Measurements from ENCODE around the gene RPTOR. TPM values are rescaled to one million over a fixed set of nuclear protein-coding genes. Genes with fewer than 3 reads are reported as not detected.

Gene RPTOR
- total RNA-seq, 1 experiment from 2014 or later = 58.0 TPM

DNA sequence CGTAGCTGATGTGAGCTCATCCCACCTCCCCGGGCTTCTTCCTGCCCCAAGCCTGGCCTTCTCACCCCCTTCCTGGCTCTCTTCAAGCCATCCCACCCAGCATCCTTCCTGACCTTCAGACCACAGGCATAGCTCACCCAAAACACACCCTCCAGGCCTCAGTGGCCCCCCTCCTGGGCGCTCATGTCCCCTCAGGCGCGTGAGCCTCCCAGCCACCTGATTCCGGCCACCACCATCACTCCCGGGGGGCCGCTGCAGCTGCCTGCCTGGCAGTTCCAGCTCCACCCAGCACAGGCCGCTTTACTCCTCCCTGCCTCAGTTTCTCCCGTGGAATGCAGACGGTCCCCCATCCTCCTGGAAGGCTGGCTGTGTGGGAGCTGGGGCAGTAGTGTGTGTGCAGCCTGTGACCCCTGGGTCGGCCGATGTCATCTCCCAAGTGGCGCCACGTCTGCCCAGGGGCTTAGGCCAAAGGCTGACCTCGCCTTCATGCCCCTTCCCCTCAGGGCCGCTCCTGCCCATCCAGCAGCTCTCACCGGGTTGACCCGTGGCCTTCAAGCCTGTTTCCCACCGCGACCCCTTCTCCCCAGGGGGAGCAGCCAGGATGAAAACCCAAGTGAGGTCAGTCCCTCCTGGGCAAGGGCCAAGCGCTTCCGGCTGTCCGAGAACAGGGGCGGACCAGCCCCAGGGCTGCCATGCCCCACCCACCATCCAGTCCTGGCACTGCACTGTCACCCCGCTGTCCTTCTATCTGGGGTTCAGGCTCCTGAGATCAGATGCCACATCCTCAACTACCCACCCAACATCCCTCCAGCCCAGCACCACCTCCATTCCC, 435.1 kb downstream of the RPTOR start:
- Histone ChIP-seq H3K4me3 (ENCODE audit: low read depth in 2 of 2, low read length in 2 of 2) (no peak overlapping the region), H3K9me3 (ENCODE audit: control insufficient read depth, insufficient read depth, low read depth, low read length) (no peaks in the 10 kb centered on the region), H3K4me1 (ENCODE audit: control insufficient read depth, insufficient read depth, low read length) (no peaks in the 10 kb centered on the region), H3K27ac (ENCODE audit: low read length) (no peak overlapping the region), H3K27me3 (ENCODE audit: control insufficient read depth, insufficient read depth, low read length) (no peaks in the 10 kb centered on the region), H3K36me3 (ENCODE audit: control insufficient read depth, insufficient read depth, low read length) (no peaks in the 10 kb centered on the region)
- DNase-seq (ENCODE audit: low read depth, low spot score) (no peak), ATAC-seq (no peak)
- BruUV-seq (replicated peaks) = no TSS peak
- in situ Hi-C loops (cut with HindIII; ENCODE audit: low pct_unique_long_range_greater_than_20kb, low sequenced_read_pairs) = no loop called here
- ChIA-PET POLR2A (interaction anchor here (0.6 kb wide), 1 partner anchor 259 kb away, joined by 11 read pairs; the partner anchor contains the start of genes NDUFAF8 and TEPSIN), CTCF (no interaction called here)
- intact Hi-C loops (cut with micrococcal nuclease; ENCODE audit: unreplicated experiment) = loop anchor here (5.0 kb wide), 1 partner anchor 552 kb away; no protein-coding TSS in a partner anchor
- TF ChIP-seq, protein P1, sequence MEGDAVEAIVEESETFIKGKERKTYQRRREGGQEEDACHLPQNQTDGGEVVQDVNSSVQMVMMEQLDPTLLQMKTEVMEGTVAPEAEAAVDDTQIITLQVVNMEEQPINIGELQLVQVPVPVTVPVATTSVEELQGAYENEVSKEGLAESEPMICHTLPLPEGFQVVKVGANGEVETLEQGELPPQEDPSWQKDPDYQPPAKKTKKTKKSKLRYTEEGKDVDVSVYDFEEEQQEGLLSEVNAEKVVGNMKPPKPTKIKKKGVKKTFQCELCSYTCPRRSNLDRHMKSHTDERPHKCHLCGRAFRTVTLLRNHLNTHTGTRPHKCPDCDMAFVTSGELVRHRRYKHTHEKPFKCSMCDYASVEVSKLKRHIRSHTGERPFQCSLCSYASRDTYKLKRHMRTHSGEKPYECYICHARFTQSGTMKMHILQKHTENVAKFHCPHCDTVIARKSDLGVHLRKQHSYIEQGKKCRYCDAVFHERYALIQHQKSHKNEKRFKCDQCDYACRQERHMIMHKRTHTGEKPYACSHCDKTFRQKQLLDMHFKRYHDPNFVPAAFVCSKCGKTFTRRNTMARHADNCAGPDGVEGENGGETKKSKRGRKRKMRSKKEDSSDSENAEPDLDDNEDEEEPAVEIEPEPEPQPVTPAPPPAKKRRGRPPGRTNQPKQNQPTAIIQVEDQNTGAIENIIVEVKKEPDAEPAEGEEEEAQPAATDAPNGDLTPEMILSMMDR (IDR thresholded peaks at IDR 0.05) = no peak
- TF ChIP-seq POLR2AphosphoS5 (IDR thresholded peaks at IDR 0.05; ENCODE audit: low read depth, low read length) = no peak
- TF ChIP-seq, protein P2, sequence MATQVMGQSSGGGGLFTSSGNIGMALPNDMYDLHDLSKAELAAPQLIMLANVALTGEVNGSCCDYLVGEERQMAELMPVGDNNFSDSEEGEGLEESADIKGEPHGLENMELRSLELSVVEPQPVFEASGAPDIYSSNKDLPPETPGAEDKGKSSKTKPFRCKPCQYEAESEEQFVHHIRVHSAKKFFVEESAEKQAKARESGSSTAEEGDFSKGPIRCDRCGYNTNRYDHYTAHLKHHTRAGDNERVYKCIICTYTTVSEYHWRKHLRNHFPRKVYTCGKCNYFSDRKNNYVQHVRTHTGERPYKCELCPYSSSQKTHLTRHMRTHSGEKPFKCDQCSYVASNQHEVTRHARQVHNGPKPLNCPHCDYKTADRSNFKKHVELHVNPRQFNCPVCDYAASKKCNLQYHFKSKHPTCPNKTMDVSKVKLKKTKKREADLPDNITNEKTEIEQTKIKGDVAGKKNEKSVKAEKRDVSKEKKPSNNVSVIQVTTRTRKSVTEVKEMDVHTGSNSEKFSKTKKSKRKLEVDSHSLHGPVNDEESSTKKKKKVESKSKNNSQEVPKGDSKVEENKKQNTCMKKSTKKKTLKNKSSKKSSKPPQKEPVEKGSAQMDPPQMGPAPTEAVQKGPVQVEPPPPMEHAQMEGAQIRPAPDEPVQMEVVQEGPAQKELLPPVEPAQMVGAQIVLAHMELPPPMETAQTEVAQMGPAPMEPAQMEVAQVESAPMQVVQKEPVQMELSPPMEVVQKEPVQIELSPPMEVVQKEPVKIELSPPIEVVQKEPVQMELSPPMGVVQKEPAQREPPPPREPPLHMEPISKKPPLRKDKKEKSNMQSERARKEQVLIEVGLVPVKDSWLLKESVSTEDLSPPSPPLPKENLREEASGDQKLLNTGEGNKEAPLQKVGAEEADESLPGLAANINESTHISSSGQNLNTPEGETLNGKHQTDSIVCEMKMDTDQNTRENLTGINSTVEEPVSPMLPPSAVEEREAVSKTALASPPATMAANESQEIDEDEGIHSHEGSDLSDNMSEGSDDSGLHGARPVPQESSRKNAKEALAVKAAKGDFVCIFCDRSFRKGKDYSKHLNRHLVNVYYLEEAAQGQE (IDR thresholded peaks at IDR 0.05; ENCODE audit: insufficient read depth in 1 of 2, low read depth in 2 of 2, low read length in 1 of 2) = no peak
- no peak for TF ChIP-seq SIN3A (IDR thresholded peaks at IDR 0.05; ENCODE audit: borderline replicate concordance, insufficient read depth, low read depth, low read length)
- no peak for TF ChIP-seq TCF7L2 (IDR thresholded peaks at IDR 0.05; ENCODE audit: low read depth, low read length)

DNA sequence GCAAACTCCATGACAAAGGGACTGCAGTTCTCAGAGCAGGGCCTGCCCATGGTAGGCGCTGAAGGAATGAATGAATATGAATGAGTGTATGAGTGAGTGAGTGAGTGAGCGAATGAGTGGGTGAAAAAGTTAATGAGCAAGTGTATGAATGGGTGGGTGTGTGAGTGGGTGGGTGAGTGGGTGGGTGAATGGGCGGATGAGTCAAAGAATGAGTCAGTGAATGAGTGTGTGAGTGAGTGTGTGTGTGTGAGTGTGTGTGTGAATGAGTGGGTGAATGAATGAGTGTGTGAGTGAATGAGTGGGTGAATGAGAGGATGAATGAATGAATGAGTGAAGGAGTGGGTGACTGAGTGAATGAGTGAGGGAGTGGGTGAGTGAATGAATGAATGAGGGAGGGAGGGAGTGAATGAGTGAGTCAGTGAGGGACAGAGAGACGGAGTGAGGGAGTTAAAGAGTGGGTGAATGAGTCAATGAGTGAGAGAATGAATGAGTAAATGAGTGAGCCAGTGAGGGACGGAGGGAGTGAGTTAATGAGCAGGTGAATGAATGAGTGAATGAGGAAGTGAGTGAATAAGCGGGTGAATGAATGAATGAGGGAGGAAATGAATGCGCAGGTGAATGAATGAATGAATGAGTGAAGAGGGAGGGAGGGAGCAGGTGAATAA, 435.9 kb downstream of the RPTOR start:
- in situ Hi-C loops (cut with HindIII; ENCODE audit: low pct_unique_long_range_greater_than_20kb, low sequenced_read_pairs) = no loop called here
- intact Hi-C loops (cut with micrococcal nuclease; ENCODE audit: unreplicated experiment) = loop anchor here (5.0 kb wide), 1 partner anchor 553 kb away; no protein-coding TSS in a partner anchor
- no peaks in the 10 kb centered on the region for H3K4me1 ChIP-seq (ENCODE audit: control insufficient read depth, insufficient read depth, low read length)
- TF ChIP-seq, protein P1 (IDR thresholded peaks at IDR 0.05) = no peak
- TF ChIP-seq, protein P2 (IDR thresholded peaks at IDR 0.05; ENCODE audit: insufficient read depth in 1 of 2, low read depth in 2 of 2, low read length in 1 of 2) = no peak
- no peak for TF ChIP-seq TCF7L2 (IDR thresholded peaks at IDR 0.05; ENCODE audit: low read depth, low read length)
- ChIA-PET POLR2A (no interaction called here), CTCF (no interaction called here)
- H3K27me3 ChIP-seq (ENCODE audit: control insufficient read depth, insufficient read depth, low read length) = no peaks in the 10 kb centered on the region
- H3K4me3 ChIP-seq (ENCODE audit: low read depth in 2 of 2, low read length in 2 of 2) = peak overlapping the region in 1 of 2 experiments; percentile 31; a peak in 1 of 4 replicates
- no peak overlapping the region for H3K27ac ChIP-seq (ENCODE audit: low read length)
- no peak for DNase-seq (ENCODE audit: low read depth, low spot score)
- ATAC-seq = no peak; the same call in 1 of the 2 replicates
- no peaks in the 10 kb centered on the region for H3K36me3 ChIP-seq (ENCODE audit: control insufficient read depth, insufficient read depth, low read length)
- no peaks in the 10 kb centered on the region for H3K9me3 ChIP-seq (ENCODE audit: control insufficient read depth, insufficient read depth, low read depth, low read length)
- no TSS peak for BruUV-seq (replicated peaks)
